OCI-LY7 (cell line): ENCODE measurements around the gene ZNF222. TPM values are rescaled to one million over a fixed set of nuclear protein-coding genes. Genes with fewer than 3 reads are reported as not detected.

Experiments used
- BruUV-seq: library from RNA; stranded (reverse); fragments of 400-500 nt; replicated peaks from 2 replicates; lab custom pipeline; 2021; lab: Mats Ljungman, UMichigan
- CTCF ChIA-PET: fragments of 300-600 bp; sonication (Branson Sonifier 250); formaldehyde crosslinking; loops from one replicate; lab custom pipeline; 2022; ENCODE audit warnings: antibody characterized with exemption; ENCODE audit not compliant: unreplicated experiment; lab: Charles Lee
- POLR2A ChIA-PET: fragments of 300-600 bp; sonication (Branson Sonifier 250); formaldehyde crosslinking; loops from one replicate; lab custom pipeline; 2022; ENCODE audit warnings: antibody characterized with exemption; lab: Charles Lee
- DNase-seq: peaks from one replicate; pipeline ENCODE4 v3.0.0-alpha.2; 2015; ENCODE audit warnings: low spot score
- H2AFZ ChIP-seq: fragments of 200-600 bp; sonication (generic), shearing (Covaris generic); 2 replicates; pipeline ENCODE4 v1.6.1; 2014; ENCODE audit warnings: mild to moderate bottlenecking, antibody characterized with exemption, low read length, moderate library complexity
- H3K27ac ChIP-seq: fragments of 200-600 bp; sonication (generic); 2 replicates; pipeline ENCODE4 v1.5.1; 2014; ENCODE audit warnings: mixed run types, low read depth, mild to moderate bottlenecking, moderate library complexity, low read length, inconsistent platforms; ENCODE audit not compliant: poor library complexity, severe bottlenecking
- H3K36me3 ChIP-seq: fragments of 200-600 bp; sonication (generic); 2 replicates; pipeline ENCODE4 v1.6.1; 2014; ENCODE audit warnings: mild to moderate bottlenecking, antibody characterized with exemption, low read length, moderate library complexity, mixed read lengths; ENCODE audit not compliant: insufficient read depth
- H3K4me1 ChIP-seq: fragments of 200-600 bp; sonication (generic); 2 replicates; pipeline ENCODE4 v1.5.1; 2014; ENCODE audit warnings: mild to moderate bottlenecking, low read length; ENCODE audit not compliant: insufficient read depth, poor library complexity, severe bottlenecking
- H3K4me2 ChIP-seq: fragments of 200-600 bp; sonication (generic); 2 replicates; pipeline ENCODE4 v1.6.1; 2014; ENCODE audit warnings: mild to moderate bottlenecking, low read length
- H3K4me3 ChIP-seq: fragments of 200-600 bp; sonication (generic); 2 replicates; pipeline ENCODE4 v1.5.1; 2014; ENCODE audit warnings: mild to moderate bottlenecking, low read depth, low read length; ENCODE audit not compliant: poor library complexity, severe bottlenecking
- H3K79me2 ChIP-seq: fragments of 200-600 bp; sonication (generic); 2 replicates; pipeline ENCODE4 v1.6.1; 2016; ENCODE audit warnings: low read depth, mild to moderate bottlenecking, low read length, moderate library complexity, mixed read lengths; ENCODE audit not compliant: insufficient read depth
- H3K9me2 ChIP-seq: fragments of 200-600 bp; sonication (generic); 2 replicates; pipeline ENCODE4 v1.6.1; 2016; ENCODE audit warnings: mild to moderate bottlenecking, low read length, mixed read lengths; ENCODE audit not compliant: insufficient read depth
- H3K9me3 ChIP-seq: fragments of 200-600 bp; sonication (generic); 2 replicates; pipeline ENCODE4 v1.6.1; 2014; ENCODE audit warnings: mild to moderate bottlenecking, mixed run types, low read length, mixed read lengths
- H4K20me1 ChIP-seq: fragments of 200-600 bp; sonication (generic); 2 replicates; pipeline ENCODE4 v1.6.1; 2014; ENCODE audit warnings: mild to moderate bottlenecking, antibody characterized with exemption, low read length, moderate library complexity, mixed read lengths; ENCODE audit not compliant: insufficient read depth
- EZH2phosphoT487 ChIP-seq: fragments of 200-600 bp; sonication (generic); IDR thresholded peaks from 2 replicates; pipeline ENCODE4 v1.6.1; 2018; ENCODE audit warnings: low read depth, borderline replicate concordance, mild to moderate bottlenecking, mixed run types, antibody characterized with exemption, low read length, moderate library complexity, mixed read lengths
- intact Hi-C: fragments of 100-400 bp; cut with micrococcal nuclease; formaldehyde crosslinking; loops from one replicate; pipeline ENCODE4 v1.10.0; 2022; ENCODE audit not compliant: unreplicated experiment
- total RNA-seq, 2 experiments: library from RNA; depleted of rRNA in 1 of 2; stranded (reverse); fragments of >200 nt in 1 of 2; shearing (Covaris generic) in 1 of 2; gene quantifications; 2 replicates each; pipeline ENCODE4 v1.2.3, GENCODE V29; 2014 to 2022
- TF ChIP-seq, protein P1 (sequence below): fragments of 200-600 bp; sonication (generic); conservative IDR thresholded peaks from 2 replicates; pipeline ENCODE4 v1.5.1; 2014; ENCODE audit warnings: mild to moderate bottlenecking, antibody characterized with exemption, low read length, moderate library complexity, mixed read lengths

The ZNF222 gene
- total RNA-seq, 2 experiments from 2014 or later, result not detected

DNA sequence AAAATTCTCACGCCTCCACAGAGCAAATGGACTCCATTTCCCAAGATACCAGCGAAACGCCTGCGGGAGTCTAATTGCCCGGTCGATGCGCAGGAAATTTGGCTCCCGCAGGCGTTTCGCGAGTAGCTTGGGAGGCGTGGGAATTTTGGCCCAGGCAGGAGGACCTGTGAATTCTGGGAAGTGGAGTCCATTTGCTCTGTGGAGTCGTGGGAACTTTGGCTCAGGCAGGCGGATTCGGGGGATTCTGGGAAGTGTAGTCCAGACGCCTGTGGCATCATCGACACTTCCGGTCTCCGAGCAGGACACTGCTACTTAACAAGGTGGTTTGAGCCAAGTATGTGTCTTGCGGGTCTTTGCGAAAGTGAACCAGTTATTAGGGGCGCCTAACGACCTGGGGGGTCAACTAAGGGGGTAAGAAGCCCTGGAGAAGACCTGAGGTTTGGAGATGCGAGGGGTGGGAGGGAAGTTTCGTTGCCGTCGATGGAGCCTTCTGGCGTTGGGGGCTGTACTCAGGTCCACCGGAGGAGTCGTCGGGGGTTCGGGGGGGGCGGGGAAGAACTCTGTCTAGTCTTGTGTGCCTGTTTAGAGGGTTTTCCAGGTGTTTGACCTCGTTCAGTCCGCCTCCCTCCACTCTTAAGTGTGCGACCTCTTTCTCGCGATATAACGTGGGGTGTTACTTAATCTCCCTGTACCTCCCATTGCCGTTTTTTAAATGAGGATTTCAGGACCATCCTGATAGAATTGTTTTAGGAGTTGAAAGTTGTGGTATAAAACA lies 41.1 kb upstream of the ZNF222 start, which contains the start of gene ZNF155:
Gene ZNF155 (plus strand): TSS at position 277 of the 775 bp plus-strand sequence. CDS start 4,356 bp downstream, outside the sequence.
- no peaks in the 10 kb centered on the region for H3K79me2 ChIP-seq
- TF ChIP-seq, protein P1, sequence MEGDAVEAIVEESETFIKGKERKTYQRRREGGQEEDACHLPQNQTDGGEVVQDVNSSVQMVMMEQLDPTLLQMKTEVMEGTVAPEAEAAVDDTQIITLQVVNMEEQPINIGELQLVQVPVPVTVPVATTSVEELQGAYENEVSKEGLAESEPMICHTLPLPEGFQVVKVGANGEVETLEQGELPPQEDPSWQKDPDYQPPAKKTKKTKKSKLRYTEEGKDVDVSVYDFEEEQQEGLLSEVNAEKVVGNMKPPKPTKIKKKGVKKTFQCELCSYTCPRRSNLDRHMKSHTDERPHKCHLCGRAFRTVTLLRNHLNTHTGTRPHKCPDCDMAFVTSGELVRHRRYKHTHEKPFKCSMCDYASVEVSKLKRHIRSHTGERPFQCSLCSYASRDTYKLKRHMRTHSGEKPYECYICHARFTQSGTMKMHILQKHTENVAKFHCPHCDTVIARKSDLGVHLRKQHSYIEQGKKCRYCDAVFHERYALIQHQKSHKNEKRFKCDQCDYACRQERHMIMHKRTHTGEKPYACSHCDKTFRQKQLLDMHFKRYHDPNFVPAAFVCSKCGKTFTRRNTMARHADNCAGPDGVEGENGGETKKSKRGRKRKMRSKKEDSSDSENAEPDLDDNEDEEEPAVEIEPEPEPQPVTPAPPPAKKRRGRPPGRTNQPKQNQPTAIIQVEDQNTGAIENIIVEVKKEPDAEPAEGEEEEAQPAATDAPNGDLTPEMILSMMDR, result no peak
- TF ChIP-seq EZH2phosphoT487, result no peak
- no peak for DNase-seq
- ChIA-PET CTCF (no interaction called here), POLR2A (no interaction called here)
- no peaks in the 10 kb centered on the region for H3K9me2 ChIP-seq
- no peaks in the 10 kb centered on the region for H3K9me3 ChIP-seq
- intact Hi-C loops, result no loop called here
- H2AFZ ChIP-seq, result no peak within 1 kb of the TSS
- no peaks in the 10 kb centered on the region for H4K20me1 ChIP-seq
- BruUV-seq, result no TSS peak
- no peak within 1 kb of the TSS for H3K4me2 ChIP-seq
- H3K36me3 ChIP-seq, result no peaks in the 10 kb centered on the region
- no peak within 1 kb of the TSS for H3K27ac ChIP-seq
- no peak within 1 kb of the TSS for H3K4me3 ChIP-seq
- H3K4me1 ChIP-seq, result no peaks in the 10 kb centered on the region

DNA sequence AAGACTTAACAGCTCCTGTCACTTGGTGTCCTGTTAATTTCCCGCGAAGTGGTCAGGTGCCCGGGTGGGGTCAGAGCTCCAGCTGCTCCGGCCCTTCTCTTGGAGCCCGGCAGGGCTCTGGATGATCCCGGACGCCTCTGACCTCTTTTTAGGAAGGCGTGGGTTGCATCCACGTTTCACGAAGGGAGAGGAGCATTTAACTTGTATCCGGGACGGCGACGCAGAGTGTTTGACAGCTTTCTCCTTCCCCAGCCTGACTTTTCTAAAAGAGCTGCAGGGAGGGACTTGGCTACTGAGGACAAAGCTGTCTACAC lies 40.5 kb upstream of the ZNF222 start:
- Histone ChIP-seq H3K4me3 (no peak overlapping the region), H3K4me1 (no peaks in the 10 kb centered on the region), H4K20me1 (no peaks in the 10 kb centered on the region), H3K36me3 (no peaks in the 10 kb centered on the region), H3K9me3 (no peaks in the 10 kb centered on the region), H3K4me2 (no peak overlapping the region), H3K9me2 (no peaks in the 10 kb centered on the region), H3K27ac (no peak overlapping the region), H3K79me2 (no peaks in the 10 kb centered on the region), H2AFZ (no peak overlapping the region)
- POLR2A ChIA-PET, result no interaction called here
- CTCF ChIA-PET, result no interaction called here
- no TSS peak for BruUV-seq
- no peak for DNase-seq
- TF ChIP-seq EZH2phosphoT487, result no peak
- TF ChIP-seq, protein P1, result no peak
- intact Hi-C loops, result no loop called here

DNA sequence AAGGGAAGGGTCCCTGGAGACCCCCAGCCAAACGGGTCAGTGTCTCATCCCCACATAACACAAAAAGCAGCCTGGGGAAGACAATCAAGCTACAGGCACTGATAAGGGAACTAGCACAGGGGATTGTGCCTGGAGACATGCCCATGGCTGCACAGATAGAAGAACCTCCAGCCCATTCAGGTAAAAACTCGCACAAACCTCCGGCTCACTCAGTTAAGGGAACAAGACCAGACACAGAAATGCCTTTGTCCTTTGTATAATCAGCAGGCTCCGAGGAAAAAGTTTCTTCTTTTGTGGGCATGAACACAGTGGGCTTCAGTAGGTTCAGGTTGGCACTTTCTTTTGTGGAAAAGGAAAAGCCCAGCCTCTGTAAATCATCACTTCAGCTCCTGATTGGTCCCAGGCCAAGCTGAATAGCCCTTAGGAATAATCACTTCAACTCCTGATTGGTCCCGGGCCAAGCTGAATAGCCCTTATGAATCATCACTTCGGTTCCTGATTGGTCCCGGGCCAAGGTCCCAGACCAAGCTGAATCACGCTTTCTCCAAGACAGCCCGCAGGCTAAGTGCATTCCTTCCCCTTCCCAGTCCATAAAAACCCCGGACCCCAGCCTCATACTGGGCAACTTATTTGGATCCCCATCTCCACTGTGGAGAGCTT lies 27.4 kb upstream of the ZNF222 start:
- Histone ChIP-seq H3K4me2 (no peak overlapping the region), H3K27ac (no peak overlapping the region), H3K4me3 (no peak overlapping the region), H3K79me2 (no peaks in the 10 kb centered on the region), H3K4me1 (no peaks in the 10 kb centered on the region), H3K9me3 (no peaks in the 10 kb centered on the region), H3K36me3 (no peaks in the 10 kb centered on the region), H2AFZ (no peak overlapping the region), H4K20me1 (no peaks in the 10 kb centered on the region), H3K9me2 (no peaks in the 10 kb centered on the region)
- intact Hi-C loops, result no loop called here
- CTCF ChIA-PET, result no interaction called here
- no peak for DNase-seq
- BruUV-seq, result no TSS peak
- TF ChIP-seq, protein P1, result no peak
- no peak for TF ChIP-seq EZH2phosphoT487
- POLR2A ChIA-PET, result no interaction called here
